WTC11 (cell line): ENCODE results near the gene CTTN. TPM values are rescaled to one million over a fixed set of nuclear protein-coding genes. Genes with fewer than 3 reads are reported as not detected.

Experiments
- ATAC-seq: fragments of 200-7000 bp; cut with Tn5 transposase; 2 replicates; pipeline ENCODE4 v1.10.0; 2021; ENCODE audit warnings: mild to moderate bottlenecking, moderate library complexity
- CTCF ChIA-PET: fragments of 300-600 bp; sonication (Branson Sonifier 250); formaldehyde crosslinking; loops from one replicate; lab custom pipeline; 2021; ENCODE audit warnings: antibody characterized with exemption; lab: Charles Lee
- POLR2A ChIA-PET: fragments of 350-600 bp; sonication (Branson Sonifier 250); formaldehyde crosslinking; loops from one replicate; lab custom pipeline; 2021; ENCODE audit warnings: antibody characterized with exemption; lab: Charles Lee
- DNase-seq: peaks from one replicate; pipeline ENCODE4 v3.0.0; 2021; ENCODE audit warnings: low spot score
- H3K27ac Mint-ChIP-seq: 2 replicates; pipeline ENCODE4 v1.8.0; 2021; ENCODE audit warnings: mixed read lengths
- H3K27me3 Mint-ChIP-seq: 2 replicates; pipeline ENCODE4 v1.8.0; 2021; ENCODE audit warnings: low read depth, mild to moderate bottlenecking, moderate library complexity, mixed read lengths
- H3K36me3 Mint-ChIP-seq: 2 replicates; pipeline ENCODE4 v1.8.0; 2021; ENCODE audit warnings: mixed read lengths
- H3K4me1 Mint-ChIP-seq: 2 replicates; pipeline ENCODE4 v1.8.0; 2022; ENCODE audit warnings: mixed read lengths
- H3K4me3 Mint-ChIP-seq: 2 replicates; pipeline ENCODE4 v1.8.0; 2021; ENCODE audit warnings: mild to moderate bottlenecking, moderate library complexity, mixed read lengths
- H3K9me3 Mint-ChIP-seq: 2 replicates; pipeline ENCODE4 v1.8.0; 2021; ENCODE audit warnings: mixed read lengths
- AR ChIP-seq: fragments of 250-450 bp; sonication (Bioruptor Pico); IDR thresholded peaks from 2 replicates; pipeline ENCODE4 v1.9.0; 2021; ENCODE audit warnings: mild to moderate bottlenecking
- ATF3 ChIP-seq: sonication (generic); formaldehyde crosslinking; conservative IDR thresholded peaks from 2 replicates; pipeline ENCODE4 v1.8.1; 2022; ENCODE audit warnings: mild to moderate bottlenecking, missing genetic modification reagents
- JAZF1 ChIP-seq: fragments of 250-450 bp; sonication (Bioruptor Pico); IDR thresholded peaks from 2 replicates; pipeline ENCODE4 v1.9.0; 2021; ENCODE audit warnings: moderate library complexity, mild to moderate bottlenecking, inconsistent platforms
- MYBL2 ChIP-seq: sonication (generic); formaldehyde crosslinking; IDR thresholded peaks from 2 replicates; pipeline ENCODE4 v1.8.1; 2023; ENCODE audit warnings: mild to moderate bottlenecking, moderate library complexity, missing genetic modification reagents
- NR1H2 ChIP-seq: sonication (generic); formaldehyde crosslinking; IDR thresholded peaks from 2 replicates; pipeline ENCODE4 v1.9.0; 2021; ENCODE audit warnings: mild to moderate bottlenecking, moderate library complexity, missing genetic modification reagents
- OVOL2 ChIP-seq: fragments of 250-450 bp; sonication (Bioruptor Pico); IDR thresholded peaks from 2 replicates; pipeline ENCODE4 v1.9.0; 2021; ENCODE audit warnings: mild to moderate bottlenecking, borderline replicate concordance
- TCF7 ChIP-seq: sonication (generic); formaldehyde crosslinking; IDR thresholded peaks from 2 replicates; pipeline ENCODE4 v1.8.0; 2022; ENCODE audit warnings: mild to moderate bottlenecking, low read depth, missing genetic modification reagents, moderate library complexity
- ZNF121 ChIP-seq: sonication (generic); formaldehyde crosslinking; IDR thresholded peaks from 2 replicates; pipeline ENCODE4 v1.8.0; 2023; ENCODE audit warnings: missing genetic modification reagents
- ZNF532 ChIP-seq: fragments of 250-450 bp; sonication (Bioruptor Pico); IDR thresholded peaks from 2 replicates; pipeline ENCODE4 v1.9.0; 2021; ENCODE audit warnings: mild to moderate bottlenecking, borderline replicate concordance
- ZNF671 ChIP-seq: fragments of 250-450 bp; sonication (Bioruptor Pico); IDR thresholded peaks from 2 replicates; pipeline ENCODE4 v1.8.0; 2021; ENCODE audit warnings: mild to moderate bottlenecking
- total RNA-seq: library from RNA; stranded (reverse); gene quantifications from 3 replicates; pipeline ENCODE4 v1.2.3, GENCODE V29; 2021
- TF ChIP-seq, protein P1 (sequence below): sonication (generic); formaldehyde crosslinking; IDR thresholded peaks from 2 replicates; pipeline ENCODE4 v1.8.1; 2023; ENCODE audit warnings: mild to moderate bottlenecking, moderate library complexity, missing genetic modification reagents
- TF ChIP-seq, protein P2 (sequence below): sonication (generic); formaldehyde crosslinking; IDR thresholded peaks from 2 replicates; pipeline ENCODE4 v1.8.1; 2022; ENCODE audit warnings: missing genetic modification reagents, borderline replicate concordance

The CTTN gene
- total RNA-seq, 1 experiment from 2014 or later, result 281 TPM

DNA sequence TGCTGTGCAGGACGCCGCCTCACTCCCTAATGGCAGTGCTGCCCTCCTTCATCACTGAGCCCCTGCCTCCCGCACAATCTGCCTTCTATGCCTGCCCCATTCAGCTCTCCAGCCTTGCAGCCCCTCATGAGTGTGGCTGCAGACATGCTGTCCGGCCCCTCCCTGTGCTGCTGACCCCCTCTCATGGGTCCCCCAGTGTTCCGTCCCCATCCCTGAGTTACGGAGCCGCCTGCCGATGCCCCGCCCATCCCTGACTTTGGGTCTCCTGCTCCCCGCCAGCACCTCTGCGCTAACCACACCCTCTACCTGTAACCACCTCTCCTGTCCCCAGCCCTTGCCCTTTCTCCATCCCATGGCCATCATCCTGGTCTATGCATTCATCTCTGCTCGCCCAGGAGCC is 33.3 kb downstream of the CTTN start:
- Mint-ChIP-seq H3K4me3 (no peak overlapping the region), H3K9me3 (no peaks in the 10 kb centered on the region), H3K27me3 (no peaks in the 10 kb centered on the region; the same call in 1 of the 2 replicates), H3K4me1 (peaks cover 8% of the 10 kb centered on the region), H3K36me3 (peaks cover 74% of the 10 kb centered on the region), H3K27ac (no peak overlapping the region)
- POLR2A ChIA-PET, result interaction anchor here (0.6 kb wide), 1 partner anchor 34 kb away, joined by 4 read pairs; the partner anchor contains the start of gene CTTN
- no peak for ATAC-seq
- no peak for DNase-seq
- CTCF ChIA-PET, result no interaction called here
- TF ChIP-seq NR1H2 (CRISPR knock-in tag) (no peak), ZNF671 (CRISPR knock-in tag) (no peak), ZNF121 (CRISPR knock-in tag) (no peak), ATF3 (CRISPR knock-in tag) (no peak), MYBL2 (CRISPR knock-in tag) (no peak), AR (no peak), ZNF532 (CRISPR knock-in tag) (no peak), OVOL2 (CRISPR knock-in tag) (no peak), TCF7 (CRISPR knock-in tag) (no peak)
- TF ChIP-seq, protein P1, sequence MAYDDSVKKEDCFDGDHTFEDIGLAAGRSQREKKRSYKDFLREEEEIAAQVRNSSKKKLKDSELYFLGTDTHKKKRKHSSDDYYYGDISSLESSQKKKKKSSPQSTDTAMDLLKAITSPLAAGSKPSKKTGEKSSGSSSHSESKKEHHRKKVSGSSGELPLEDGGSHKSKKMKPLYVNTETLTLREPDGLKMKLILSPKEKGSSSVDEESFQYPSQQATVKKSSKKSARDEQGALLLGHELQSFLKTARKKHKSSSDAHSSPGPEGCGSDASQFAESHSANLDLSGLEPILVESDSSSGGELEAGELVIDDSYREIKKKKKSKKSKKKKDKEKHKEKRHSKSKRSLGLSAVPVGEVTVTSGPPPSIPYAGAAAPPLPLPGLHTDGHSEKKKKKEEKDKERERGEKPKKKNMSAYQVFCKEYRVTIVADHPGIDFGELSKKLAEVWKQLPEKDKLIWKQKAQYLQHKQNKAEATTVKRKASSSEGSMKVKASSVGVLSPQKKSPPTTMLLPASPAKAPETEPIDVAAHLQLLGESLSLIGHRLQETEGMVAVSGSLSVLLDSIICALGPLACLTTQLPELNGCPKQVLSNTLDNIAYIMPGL (CRISPR knock-in tag), result no peak
- TF ChIP-seq, protein P2, sequence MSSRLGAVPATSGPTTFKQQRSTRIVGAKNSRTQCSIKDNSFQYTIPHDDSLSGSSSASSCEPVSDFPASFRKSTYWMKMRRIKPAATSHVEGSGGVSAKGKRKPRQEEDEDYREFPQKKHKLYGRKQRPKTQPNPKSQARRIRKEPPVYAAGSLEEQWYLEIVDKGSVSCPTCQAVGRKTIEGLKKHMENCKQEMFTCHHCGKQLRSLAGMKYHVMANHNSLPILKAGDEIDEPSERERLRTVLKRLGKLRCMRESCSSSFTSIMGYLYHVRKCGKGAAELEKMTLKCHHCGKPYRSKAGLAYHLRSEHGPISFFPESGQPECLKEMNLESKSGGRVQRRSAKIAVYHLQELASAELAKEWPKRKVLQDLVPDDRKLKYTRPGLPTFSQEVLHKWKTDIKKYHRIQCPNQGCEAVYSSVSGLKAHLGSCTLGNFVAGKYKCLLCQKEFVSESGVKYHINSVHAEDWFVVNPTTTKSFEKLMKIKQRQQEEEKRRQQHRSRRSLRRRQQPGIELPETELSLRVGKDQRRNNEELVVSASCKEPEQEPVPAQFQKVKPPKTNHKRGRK (CRISPR knock-in tag), result no peak
- TF ChIP-seq, all 79 proteins: peak for 0

- ATAC-seq, result no peak
Measured at GRCh38 chr11:70432065-70432464, 33.7 kb downstream of the CTTN start.

More at GRCh38 chr11:70432065-70432464, 33.7 kb downstream of the CTTN start:
- TF ChIP-seq JAZF1, result no peak
- Mint-ChIP-seq H3K36me3 (peaks cover 78% of the 10 kb centered on the region), H3K4me3 (no peak overlapping the region), H3K27me3 (no peaks in the 10 kb centered on the region; the same call in 1 of the 2 replicates), H3K27ac (peak overlapping the region; percentile 69), H3K9me3 (no peaks in the 10 kb centered on the region), H3K4me1 (peaks cover 8% of the 10 kb centered on the region)
- no peak for DNase-seq
- ChIA-PET POLR2A (interaction anchor here (0.6 kb wide), 1 partner anchor 34 kb away, joined by 4 read pairs; the partner anchor contains the start of gene CTTN), CTCF (no interaction called here)
